ENCODE measurements around the gene PSRC1.

GRCh38 chr1:109258481-109259466 lies 24.2 kb downstream of the PSRC1 start:
- TF ChIP-seq CTCF (IDR thresholded peaks at IDR 0.05) (no peak), POLR2A (IDR thresholded peaks at IDR 0.05) (no peak)
